Measurements from ENCODE around the gene DNAH10. TPM values are rescaled to one million over a fixed set of nuclear protein-coding genes. Genes with fewer than 3 reads are reported as not detected.

Gene DNAH10
- total RNA-seq, 1 experiment from 2014 or later = 0.17 TPM

DNA sequence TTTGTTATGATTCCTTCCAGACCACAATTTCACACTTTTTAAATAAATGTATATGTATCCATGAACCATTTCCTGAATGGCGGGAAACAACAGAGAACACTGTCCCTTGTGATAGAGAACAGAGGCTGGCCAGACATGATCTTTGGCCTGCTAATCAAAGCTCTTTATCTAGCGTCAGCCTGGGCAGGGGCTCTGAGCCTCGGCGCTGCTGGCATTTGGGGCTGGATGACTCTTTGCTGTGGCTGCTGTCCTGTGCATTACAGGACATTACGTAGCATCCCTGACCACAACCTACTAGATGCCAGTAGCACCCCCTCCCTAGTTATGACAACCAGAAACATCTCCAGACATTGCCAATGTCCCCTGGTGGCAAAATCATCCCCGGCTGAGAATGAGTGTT lies 77.7 kb downstream of the DNAH10 start:
- no peak overlapping the region for H3K4me2 ChIP-seq (ENCODE audit: insufficient read depth, insufficient read length, low read length)
- H4K91ac ChIP-seq (ENCODE audit: insufficient read length, low read depth, low read length) = no peak overlapping the region
- no peaks in the 10 kb centered on the region for H3K4me1 ChIP-seq (ENCODE audit: insufficient read depth, low read length)
- peaks cover 7% of the 10 kb centered on the region in 2 experiments; a peak in 2 of 5 replicates for H3K9me3 Mint-ChIP-seq
- no peak overlapping the region for H2BK15ac ChIP-seq (ENCODE audit: low read depth, low read length)
- H3T11ph ChIP-seq (ENCODE audit: low read length) = no peak overlapping the region
- no peak overlapping the region for H3K27ac ChIP-seq (ENCODE audit: insufficient read length, low read depth, low read length)
- no peak for DNase-seq
- no peak overlapping the region for H3K4me3 Mint-ChIP-seq
- TF ChIP-seq, protein P1, sequence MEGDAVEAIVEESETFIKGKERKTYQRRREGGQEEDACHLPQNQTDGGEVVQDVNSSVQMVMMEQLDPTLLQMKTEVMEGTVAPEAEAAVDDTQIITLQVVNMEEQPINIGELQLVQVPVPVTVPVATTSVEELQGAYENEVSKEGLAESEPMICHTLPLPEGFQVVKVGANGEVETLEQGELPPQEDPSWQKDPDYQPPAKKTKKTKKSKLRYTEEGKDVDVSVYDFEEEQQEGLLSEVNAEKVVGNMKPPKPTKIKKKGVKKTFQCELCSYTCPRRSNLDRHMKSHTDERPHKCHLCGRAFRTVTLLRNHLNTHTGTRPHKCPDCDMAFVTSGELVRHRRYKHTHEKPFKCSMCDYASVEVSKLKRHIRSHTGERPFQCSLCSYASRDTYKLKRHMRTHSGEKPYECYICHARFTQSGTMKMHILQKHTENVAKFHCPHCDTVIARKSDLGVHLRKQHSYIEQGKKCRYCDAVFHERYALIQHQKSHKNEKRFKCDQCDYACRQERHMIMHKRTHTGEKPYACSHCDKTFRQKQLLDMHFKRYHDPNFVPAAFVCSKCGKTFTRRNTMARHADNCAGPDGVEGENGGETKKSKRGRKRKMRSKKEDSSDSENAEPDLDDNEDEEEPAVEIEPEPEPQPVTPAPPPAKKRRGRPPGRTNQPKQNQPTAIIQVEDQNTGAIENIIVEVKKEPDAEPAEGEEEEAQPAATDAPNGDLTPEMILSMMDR (conservative IDR thresholded peaks at IDR 0.05) = no peak
- no peak overlapping the region for H3K56ac ChIP-seq (ENCODE audit: insufficient read length, low read depth, low read length)
- no peak overlapping the region for H4K5ac ChIP-seq (ENCODE audit: insufficient read length, low read depth, low read length)
- no peaks in the 10 kb centered on the region for H3K27me3 ChIP-seq (ENCODE audit: insufficient read depth, low read length)
- no peaks in the 10 kb centered on the region for H3K36me3 Mint-ChIP-seq (ENCODE audit: insufficient read depth in 1 of 3, low read depth in 3 of 3)
- no peaks in the 10 kb centered on the region for H3K79me2 ChIP-seq (ENCODE audit: insufficient read depth, low read length)
- no CpG with 5 or more reads among the region's 6 CpGs for WGBS (ENCODE audit: extremely low coverage, insufficient read length, low lambda C conversion rate)
- no peak overlapping the region for H3K27ac Mint-ChIP-seq
- no peak overlapping the region for H3K4ac ChIP-seq (ENCODE audit: low read depth, low read length)
- H3K23me2 ChIP-seq (ENCODE audit: insufficient read length, low read depth, low read length, poor library complexity, severe bottlenecking) = no peaks in the 10 kb centered on the region
- no peak overlapping the region for H2BK20ac ChIP-seq (ENCODE audit: low read depth, low read length, poor library complexity, severe bottlenecking)
- no peak overlapping the region for H2BK12ac ChIP-seq (ENCODE audit: insufficient read length, low read depth, low read length)
- no peaks in the 10 kb centered on the region for H3K79me1 ChIP-seq (ENCODE audit: insufficient read depth, low read depth, low read length, poor library complexity, severe bottlenecking)
- H4K20me1 ChIP-seq (ENCODE audit: control insufficient read depth, insufficient read depth, insufficient read length) = no peaks in the 10 kb centered on the region
- no peak overlapping the region for H2BK120ac ChIP-seq (ENCODE audit: low read depth, low read length, poor library complexity, severe bottlenecking)
- H3K14ac ChIP-seq (ENCODE audit: insufficient read depth, low read length) = no peak overlapping the region
- H3K18ac ChIP-seq (ENCODE audit: insufficient read length, low read depth, low read length) = no peak overlapping the region
- no peaks in the 10 kb centered on the region for H3K9me3 ChIP-seq (ENCODE audit: control insufficient read depth, low read depth, low read length)
- no peak overlapping the region for H2BK5ac ChIP-seq (ENCODE audit: insufficient read length, low read length)
- H3K23ac ChIP-seq (ENCODE audit: insufficient read length, low read depth, low read length) = no peak overlapping the region
- peaks cover 3 to 7% of the 10 kb centered on the region in 2 experiments; a peak in 1 of 4 replicates for H3K4me1 Mint-ChIP-seq
- no peak overlapping the region for H2AFZ ChIP-seq (ENCODE audit: low read length)
- H3K9ac ChIP-seq (ENCODE audit: extremely low read depth, insufficient read length, low read length) = no peak overlapping the region
- peaks cover 32% of the 10 kb centered on the region for H3K27me3 Mint-ChIP-seq (ENCODE audit: low read depth)
- no peak overlapping the region for H2AK5ac ChIP-seq (ENCODE audit: insufficient read length, low read length)
- no peak overlapping the region for H4K8ac ChIP-seq (replicated peaks; ENCODE audit: insufficient read length, low read depth, low read length)

All from H9 (cell line).